Spleen (tissue), 11 donors: ENCODE data around the gene CGB1. TPM values are rescaled to one million over a fixed set of nuclear protein-coding genes. Genes with fewer than 3 reads are reported as not detected.
"Not testable (repeated sequence)": the region's sequence is repeated elsewhere in the genome, so short reads cannot be mapped to it uniquely, and the experiment has no call there.

ENCODE experiments used
- DNase-seq: peaks from one replicate; pipeline ENCODE4 v3.0.0-alpha.2; 2020
- H3K27ac ChIP-seq, 8 donors: fragments of 200-600 bp; sonication (generic) in 7 of 8; 1 replicate in 4 of 8; 2 replicates in 4 of 8; pipeline versions ENCODE4 v1.5.0 to v1.8.0; 2016 to 2021; ENCODE audit warnings: inconsistent platforms in 4 of 8, mild to moderate bottlenecking in 4 of 8, moderate library complexity in 1 of 8
- H3K27me3 ChIP-seq, 7 donors: fragments of 200-600 bp; sonication (generic) in 6 of 7; replicated peaks in 1 of 7; 1 replicate in 4 of 7; 2 replicates in 3 of 7; pipeline versions ENCODE4 v1.5.0 to v1.8.0; 2016 to 2021; ENCODE audit warnings: inconsistent platforms in 3 of 7, mild to moderate bottlenecking in 1 of 7
- H3K36me3 ChIP-seq, 6 donors: fragments of 200-600 bp; sonication (generic) in 5 of 6; 1 replicate in 4 of 6; 2 replicates in 2 of 6; pipeline versions ENCODE4 v1.5.0 to v1.8.0; 2016 to 2021; ENCODE audit warnings: inconsistent platforms in 2 of 6
- H3K4me1 ChIP-seq, 6 donors: fragments of 200-600 bp; sonication (generic) in 5 of 6; 1 replicate in 3 of 6; 2 replicates in 3 of 6; pipeline versions ENCODE4 v1.5.0 to v1.8.0; 2016 to 2021; ENCODE audit warnings: inconsistent platforms in 3 of 6
- H3K4me3 ChIP-seq, 8 donors: fragments of 200-600 bp; sonication (generic) in 7 of 8; 1 replicate in 4 of 8; 2 replicates in 4 of 8; pipeline versions ENCODE4 v1.5.0 to v1.8.0; 2016 to 2021; ENCODE audit warnings: inconsistent platforms in 4 of 8, mild to moderate bottlenecking in 4 of 8, moderate library complexity in 2 of 8
- H3K9me3 ChIP-seq, 8 donors: fragments of 200-600 bp; sonication (generic) in 7 of 8; 1 replicate in 4 of 8; 2 replicates in 4 of 8; pipeline versions ENCODE4 v1.5.0 to v1.8.0; 2016 to 2021; ENCODE audit warnings: inconsistent platforms in 4 of 8
- POLR2A ChIP-seq, 3 donors: fragments of 450-650 bp; IDR thresholded peaks; one replicate each; pipeline ENCODE4 v1.5.1; 2017; ENCODE audit warnings: antibody characterized with exemption in 3 of 3, mild to moderate bottlenecking in 1 of 3
- POLR2AphosphoS5 ChIP-seq, 3 donors: sonication (generic); formaldehyde crosslinking; IDR thresholded peaks; one replicate each; pipeline ENCODE4 v1.5.1; 2017; ENCODE audit warnings: antibody characterized with exemption in 3 of 3
- whole genome bisulfite sequencing, 5 donors: extraction: QIAGEN DNeasy Blood & Tissue Kit in 3 of 5; methylation state at CpG; one replicate each; pipeline versions ENCODE4 v1.1.5 to v1.1.7; 2013 to 2018; 5-methylcytosine and 5-hydroxymethylcytosine counted together
- intact Hi-C: fragments of 100-400 bp; cut with DNase I; formaldehyde crosslinking; loops from one replicate; pipeline ENCODE4 v1.15.0; 2023; ENCODE audit warnings: low total_unique reads
- polyA plus RNA-seq, 3 donors: library from polyadenylated mRNA; stranded (reverse); fragments of 200-250 nt; gene quantifications; one replicate each; pipeline ENCODE4 v1.2.1, GENCODE V29; 2013
- total RNA-seq, 7 donors: library from RNA; depleted of rRNA in 3 of 7; stranded (reverse); fragments of >200 nt in 3 of 7; fragmentation: NEBNext Ultra II Directional in 4 of 7; extraction: Animal tissue kit (Norgen Biotek cat#: 25700) in 4 of 7; gene quantifications; one replicate each; pipeline versions ENCODE4 v1.1.0 to v1.2.1, GENCODE V29; 2016 to 2021
- TF ChIP-seq, protein P1 (sequence below), 11 experiments: fragments of 200-600 bp in 7 of 11; fragments of 450-650 bp in 4 of 11; sonication (generic) in 4 of 11; IDR thresholded peaks in 8 of 11; conservative IDR thresholded peaks in 3 of 11; 1 replicate in 7 of 11; 2 replicates in 4 of 11; pipeline versions ENCODE4 v1.4.0 to v1.8.0; 2016 to 2021; ENCODE audit warnings: antibody characterized with exemption in 11 of 11, inconsistent platforms in 4 of 11, mild to moderate bottlenecking in 1 of 11
- donor health status: healthy with polysubstance abuse.
- donor health status: DM: no; HTN: no; CAD: no; lungs with moderate emphysema.
- donor health status: DM: no; HTN: no; CAD: no.
- donor health status: Bipolar disorder and iron deficiency.
- donor health status: healthy.
- donor health status: DM: no; HTN: no; CAD: no.
- donor health status: DM: yes; HTN: yes; CAD: no.

Gene CGB1
- total and polyA plus RNA-seq, 10 donors = 0.35 TPM; not detected in 9

DNA sequence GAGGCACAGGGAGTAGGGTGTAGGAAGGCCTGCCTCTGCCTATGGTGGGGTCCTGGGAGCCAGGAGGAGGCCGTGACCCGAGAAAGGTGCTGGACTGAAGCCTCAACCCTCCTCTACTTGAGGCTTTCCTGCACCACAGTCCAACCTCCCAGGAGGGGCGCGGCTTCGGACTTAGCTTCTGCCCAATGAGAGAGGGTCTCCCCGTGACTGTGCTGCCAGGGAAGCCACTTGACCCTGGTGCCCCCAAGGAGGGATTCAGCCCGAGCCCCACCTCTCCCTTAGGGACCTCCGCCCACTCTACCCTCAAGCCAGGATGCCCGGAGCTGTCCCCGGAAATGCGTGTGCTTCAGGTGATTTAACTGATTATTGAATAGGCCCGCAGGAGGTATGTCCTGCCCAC is 12.3 kb upstream of the CGB1 start, which contains the start of gene CGB8:
Gene CGB8, minus strand, starts transcription at position 101 of the 400 bp plus-strand sequence. CDS start 372 bp downstream, outside the sequence.
- DNase-seq, intact Hi-C loops, H3K27ac ChIP-seq, H3K4me1 ChIP-seq, H3K36me3 ChIP-seq, H3K4me3 ChIP-seq, H3K27me3 ChIP-seq, H3K9me3 ChIP-seq: not testable (repeated sequence)
- WGBS, 5 donors = 68 to 76% (median 69%) methylated on average over 6 to 10 of the region's 12 CpGs

DNA sequence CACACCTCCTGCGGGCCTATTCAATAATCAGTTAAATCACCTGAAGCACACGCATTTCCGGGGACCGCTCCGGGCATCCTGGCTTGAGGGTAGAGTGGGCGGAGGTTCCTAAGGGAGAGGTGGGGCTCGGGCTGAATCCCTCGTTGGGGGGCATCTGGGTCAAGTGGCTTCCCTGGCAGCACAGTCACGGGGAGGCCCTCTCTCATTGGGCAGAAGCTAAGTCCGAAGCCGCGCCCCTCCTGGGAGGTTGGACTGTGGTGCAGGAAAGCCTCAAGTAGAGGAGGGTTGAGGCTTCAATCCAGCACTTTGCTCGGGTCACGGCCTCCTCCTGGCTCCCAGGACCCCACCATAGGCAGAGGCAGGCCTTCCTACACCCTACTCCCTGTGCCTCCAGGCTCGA is 6.9 kb upstream of the CGB1 start, which contains the start of gene CGB5:
Gene CGB5, plus strand, starts transcription at position 301 of the 400 bp plus-strand sequence. CDS start 362 bp downstream, outside the sequence.
- H3K36me3 ChIP-seq, H3K4me1 ChIP-seq, H3K27me3 ChIP-seq, H3K4me3 ChIP-seq, H3K9me3 ChIP-seq, intact Hi-C loops, DNase-seq, H3K27ac ChIP-seq: not testable (repeated sequence)
- 69 to 78% (median 73%) methylated on average over 6 to 15 of the region's 15 CpGs for WGBS, 5 donors

DNA sequence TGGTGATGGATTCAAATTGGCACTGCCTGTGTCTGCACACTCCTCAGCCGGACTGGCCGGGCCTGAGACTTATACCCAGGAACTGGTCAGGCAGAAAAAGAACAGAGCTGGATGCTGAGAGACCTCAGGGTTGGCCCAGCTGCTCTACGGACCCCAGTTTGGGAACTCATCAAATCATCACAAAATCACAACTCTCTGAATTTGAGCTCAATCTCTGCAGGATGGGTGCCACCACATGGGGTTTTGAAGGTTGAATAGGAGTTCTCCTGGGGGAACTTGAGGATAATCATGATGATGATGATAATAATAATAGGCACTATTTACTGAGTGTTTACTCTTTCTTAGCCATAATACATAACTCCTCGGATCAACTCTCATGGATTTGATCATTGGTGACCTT is 6.0 kb upstream of the CGB1 start:
- H3K4me1 ChIP-seq = not testable (repeated sequence)

GRCh38 chr19:49042177-49042576 is 5.5 kb upstream of the CGB1 start:
- Histone ChIP-seq H3K4me3 (no peak overlapping the region), H3K27ac (no peak overlapping the region), H3K27me3 (no peaks in the 10 kb centered on the region), H3K4me1 (no peaks in the 10 kb centered on the region), H3K36me3 (no peaks in the 10 kb centered on the region), H3K9me3 (no peaks in the 10 kb centered on the region)
- intact Hi-C loops = no loop called here
- WGBS, 5 donors = 80 to 92% (median 84%) methylated on average over 13 to 17 of the region's 17 CpGs
- no peak for DNase-seq
- no peak for TF ChIP-seq POLR2AphosphoS5 (IDR thresholded peaks at IDR 0.05)
- TF ChIP-seq POLR2A (IDR thresholded peaks at IDR 0.05) = no peak
- TF ChIP-seq, protein P1, sequence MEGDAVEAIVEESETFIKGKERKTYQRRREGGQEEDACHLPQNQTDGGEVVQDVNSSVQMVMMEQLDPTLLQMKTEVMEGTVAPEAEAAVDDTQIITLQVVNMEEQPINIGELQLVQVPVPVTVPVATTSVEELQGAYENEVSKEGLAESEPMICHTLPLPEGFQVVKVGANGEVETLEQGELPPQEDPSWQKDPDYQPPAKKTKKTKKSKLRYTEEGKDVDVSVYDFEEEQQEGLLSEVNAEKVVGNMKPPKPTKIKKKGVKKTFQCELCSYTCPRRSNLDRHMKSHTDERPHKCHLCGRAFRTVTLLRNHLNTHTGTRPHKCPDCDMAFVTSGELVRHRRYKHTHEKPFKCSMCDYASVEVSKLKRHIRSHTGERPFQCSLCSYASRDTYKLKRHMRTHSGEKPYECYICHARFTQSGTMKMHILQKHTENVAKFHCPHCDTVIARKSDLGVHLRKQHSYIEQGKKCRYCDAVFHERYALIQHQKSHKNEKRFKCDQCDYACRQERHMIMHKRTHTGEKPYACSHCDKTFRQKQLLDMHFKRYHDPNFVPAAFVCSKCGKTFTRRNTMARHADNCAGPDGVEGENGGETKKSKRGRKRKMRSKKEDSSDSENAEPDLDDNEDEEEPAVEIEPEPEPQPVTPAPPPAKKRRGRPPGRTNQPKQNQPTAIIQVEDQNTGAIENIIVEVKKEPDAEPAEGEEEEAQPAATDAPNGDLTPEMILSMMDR (IDR thresholded peaks at IDR 0.05 in 8 of 11, conservative IDR thresholded peaks at IDR 0.05 in 3 of 11) = no peak

More for the DNA sequence above, 6.0 kb upstream of the CGB1 start:
- H3K36me3 ChIP-seq, H3K9me3 ChIP-seq, H3K27ac ChIP-seq, DNase-seq, intact Hi-C loops, H3K4me3 ChIP-seq, H3K27me3 ChIP-seq: not testable (repeated sequence)
- WGBS, 5 donors = 82 to 96% (median 85%) methylated on average over 1 to 4 of the region's 4 CpGs

DNA sequence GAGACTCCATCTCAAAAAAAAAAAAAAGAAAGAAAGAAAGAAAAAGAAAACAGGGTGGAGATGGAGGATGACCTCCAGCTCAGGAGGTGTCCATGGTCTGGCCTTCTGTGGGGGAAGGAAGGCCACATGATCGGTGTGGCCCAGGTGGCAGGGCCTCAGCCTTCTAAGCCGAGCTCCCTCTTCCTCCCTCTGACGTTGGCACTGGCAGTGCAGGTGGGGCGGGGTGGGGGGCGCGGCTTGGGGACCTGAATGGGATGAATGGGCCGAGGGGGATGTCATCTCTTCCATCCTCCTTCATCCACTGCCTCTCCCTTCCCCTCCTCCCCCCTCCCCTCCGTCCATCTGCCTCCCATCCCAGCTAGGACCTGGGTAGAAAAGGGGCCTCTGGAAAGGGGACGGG is 3.0 kb upstream of the CGB1 start:
- H3K4me1 ChIP-seq, H3K36me3 ChIP-seq, H3K4me3 ChIP-seq, H3K27me3 ChIP-seq, DNase-seq, H3K27ac ChIP-seq, H3K9me3 ChIP-seq, intact Hi-C loops: not testable (repeated sequence)
- WGBS, 5 donors = 51 to 70% (median 64%) methylated on average over 8 to 9 of the region's 9 CpGs

GRCh38 chr19:49038557-49039276 is 2.0 kb upstream of the CGB1 start:
- H3K4me3 ChIP-seq, DNase-seq, intact Hi-C loops, H3K9me3 ChIP-seq, H3K4me1 ChIP-seq, H3K27ac ChIP-seq, H3K27me3 ChIP-seq, H3K36me3 ChIP-seq: not testable (repeated sequence)
- WGBS, 5 donors = 86 to 93% (median 88%) methylated on average over 15 to 26 of the region's 26 CpGs

DNA sequence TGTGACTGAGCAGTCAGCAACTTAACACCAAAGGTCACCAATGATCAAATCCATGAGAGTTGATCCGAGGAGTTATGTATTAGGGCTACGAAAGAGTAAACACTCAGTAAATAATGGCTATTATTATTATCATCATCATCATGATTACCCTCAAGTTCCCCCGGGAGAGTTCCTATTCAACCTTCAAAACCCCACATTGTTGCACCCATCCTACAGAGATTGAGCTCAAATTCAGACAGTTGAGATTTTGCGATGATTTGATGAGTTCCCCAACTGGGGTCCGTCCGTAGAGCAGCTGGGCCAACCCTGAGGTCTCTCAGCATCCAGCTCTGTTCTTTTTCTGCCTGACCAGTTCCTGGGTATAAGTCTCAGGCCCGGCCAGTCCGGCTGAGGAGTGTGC is 1.4 kb upstream of the CGB1 start:
- 88 to 99% (median 93%) methylated on average over 5 to 8 of the region's 8 CpGs for WGBS, 5 donors
- H3K4me3 ChIP-seq, H3K27me3 ChIP-seq, H3K36me3 ChIP-seq, H3K4me1 ChIP-seq, DNase-seq, intact Hi-C loops, H3K27ac ChIP-seq, H3K9me3 ChIP-seq: not testable (repeated sequence)
